H1 (cell line): ENCODE results near the gene KPNA3. TPM values are rescaled to one million over a fixed set of nuclear protein-coding genes. Genes with fewer than 3 reads are reported as not detected.

ENCODE experiments used
- CTCF ChIA-PET: fragments of 300-600 bp; sonication (Branson Sonifier 250); formaldehyde crosslinking; loops from one replicate; lab custom pipeline; 2021; ENCODE audit not compliant: partially characterized antibody; lab: Charles Lee
- POLR2A ChIA-PET: fragments of 300-600 bp; sonication (Branson Sonifier 250); formaldehyde crosslinking; loops from one replicate; lab custom pipeline; 2021; ENCODE audit warnings: inconsistent platforms; ENCODE audit not compliant: partially characterized antibody; lab: Charles Lee
- DNase-seq, 2 experiments: peaks; one replicate each; pipeline versions ENCODE4 v3.0.0 to v3.0.0-alpha.2; 2010 to 2022; ENCODE audit warnings: low spot score in 2 of 2, low read depth in 1 of 2, mixed read lengths in 1 of 2
- FAIRE-seq: peaks from 2 replicates; lab custom pipeline; 2011; peaks lifted over from hg19 to GRCh38; lab: Jason Lieb, UNC
- H2AFZ ChIP-seq: 2 replicates; pipeline ENCODE4 v1.8.1; 2012; ENCODE audit warnings: low read length, inconsistent platforms
- H2AK5ac ChIP-seq: 2 replicates; pipeline ENCODE4 v1.6.1; 2013; ENCODE audit warnings: low read depth, low read length
- H2BK120ac ChIP-seq: replicated peaks from 2 replicates; pipeline ENCODE3; 2013; ENCODE audit warnings: low read depth, low read length, inconsistent platforms
- H2BK12ac ChIP-seq: 2 replicates; pipeline ENCODE4 v1.6.1; 2013; ENCODE audit warnings: low read depth, low read length
- H2BK15ac ChIP-seq: 2 replicates; pipeline ENCODE4 v1.6.1; 2013; ENCODE audit warnings: low read length
- H2BK20ac ChIP-seq: 2 replicates; pipeline ENCODE4 v1.6.1; 2013; ENCODE audit warnings: low read length
- H2BK5ac ChIP-seq: 2 replicates; pipeline ENCODE4 v1.6.1; 2013; ENCODE audit warnings: low read depth, low read length
- H3K14ac ChIP-seq: 2 replicates; pipeline ENCODE4 v1.6.1; 2013; ENCODE audit warnings: inconsistent platforms; ENCODE audit not compliant: insufficient read length
- H3K18ac ChIP-seq: 2 replicates; pipeline ENCODE4 v1.6.1; 2013; ENCODE audit warnings: low read length; ENCODE audit errors: extremely low read depth
- H3K23ac ChIP-seq: 2 replicates; pipeline ENCODE4 v1.6.1; 2013; ENCODE audit warnings: inconsistent platforms; ENCODE audit not compliant: insufficient read length
- H3K23me2 ChIP-seq: 2 replicates; pipeline ENCODE4 v1.6.1; 2013; ENCODE audit warnings: low read depth, low read length
- H3K27ac ChIP-seq: 2 replicates; pipeline ENCODE4 v1.6.1; 2011; ENCODE audit warnings: low read depth, low read length, inconsistent platforms
- H3K27me3 ChIP-seq, 4 experiments: replicated peaks in 1 of 4; 1 replicate in 1 of 4; 2 replicates in 3 of 4; pipeline versions ENCODE4 v1.6.1 to v1.8.1; 2011 to 2013; ENCODE audit warnings: low read length in 3 of 4, mild to moderate bottlenecking in 3 of 4, inconsistent platforms in 2 of 4, mixed read lengths in 2 of 4, moderate library complexity in 1 of 4; ENCODE audit not compliant: control insufficient read depth in 3 of 4, insufficient read depth in 3 of 4; ENCODE audit errors: extremely low read depth in 1 of 4
- H3K36me3 ChIP-seq, 4 experiments: 2 replicates each; pipeline versions ENCODE4 v1.6.1 to v1.8.1; 2011 to 2013; ENCODE audit warnings: mild to moderate bottlenecking in 4 of 4, low read length in 3 of 4, moderate library complexity in 2 of 4, control low read depth in 1 of 4, inconsistent platforms in 1 of 4; ENCODE audit not compliant: insufficient read depth in 4 of 4, control insufficient read depth in 2 of 4
- H3K4ac ChIP-seq: replicated peaks from 2 replicates; pipeline ENCODE3; 2013; ENCODE audit warnings: low read length, low read depth, mixed read lengths, inconsistent platforms; ENCODE audit not compliant: insufficient read length
- H3K4me1 ChIP-seq, 4 experiments: replicated peaks in 1 of 4; 1 replicate in 1 of 4; 2 replicates in 3 of 4; pipeline versions ENCODE4 v1.6.1 to v1.8.1; 2011 to 2013; ENCODE audit warnings: low read length in 3 of 4, inconsistent platforms in 2 of 4, mixed read lengths in 1 of 4; ENCODE audit not compliant: insufficient read depth in 4 of 4, control insufficient read depth in 3 of 4
- H3K4me2 ChIP-seq, 2 experiments: 2 replicates each; pipeline versions ENCODE4 v1.6.1 to v1.8.1; 2011 to 2013; ENCODE audit warnings: low read depth in 2 of 2, low read length in 2 of 2, control low read depth in 1 of 2, inconsistent platforms in 1 of 2, mild to moderate bottlenecking in 1 of 2; ENCODE audit not compliant: insufficient read depth in 1 of 2
- H3K4me3 ChIP-seq, 4 experiments: fragments of 200-600, 300-600 bp in 1 of 4; sonication (generic), shearing (Covaris generic), sonication (Bioruptor Twin) in 1 of 4; 2 replicates each; pipeline versions ENCODE4 v1.5.1 to v1.8.1; 2011 to 2016; ENCODE audit warnings: low read length in 4 of 4, low read depth in 3 of 4, control low read depth in 2 of 4, inconsistent platforms in 2 of 4, mild to moderate bottlenecking in 2 of 4, mixed read lengths in 1 of 4, moderate library complexity in 1 of 4; ENCODE audit not compliant: insufficient read depth in 2 of 4; ENCODE audit errors: extremely low read depth in 1 of 4
- H3K56ac ChIP-seq: replicated peaks from 2 replicates; pipeline ENCODE3; 2013; ENCODE audit warnings: low read depth, mild to moderate bottlenecking, mixed read lengths, low read length, inconsistent platforms; ENCODE audit not compliant: insufficient read length
- H3K79me1 ChIP-seq: 2 replicates; pipeline ENCODE4 v1.6.1; 2013; ENCODE audit warnings: low read depth, low read length, control low read depth
- H3K79me2 ChIP-seq, 2 experiments: 2 replicates each; pipeline versions ENCODE4 v1.6.1 to v1.8.1; 2012 to 2013; ENCODE audit warnings: low read length in 2 of 2, mild to moderate bottlenecking in 2 of 2, inconsistent platforms in 1 of 2; ENCODE audit not compliant: insufficient read depth in 2 of 2, control insufficient read depth in 1 of 2
- H3K9ac ChIP-seq, 4 experiments: replicated peaks in 1 of 4; 1 replicate in 1 of 4; 2 replicates in 3 of 4; pipeline versions ENCODE4 v1.6.1 to v1.8.1; 2011 to 2013; ENCODE audit warnings: low read depth in 3 of 4, low read length in 3 of 4, control low read depth in 2 of 4, mild to moderate bottlenecking in 2 of 4, moderate library complexity in 2 of 4, inconsistent platforms in 1 of 4; ENCODE audit errors: extremely low read depth in 1 of 4
- H3K9me3 ChIP-seq, 2 experiments: 2 replicates each; pipeline versions ENCODE4 v1.6.1 to v1.8.1; 2012 to 2013; ENCODE audit warnings: mild to moderate bottlenecking in 2 of 2, moderate library complexity in 2 of 2, control low read depth in 1 of 2, inconsistent platforms in 1 of 2, low read depth in 1 of 2, low read length in 1 of 2, mixed read lengths in 1 of 2; ENCODE audit not compliant: insufficient read depth in 2 of 2
- H4K20me1 ChIP-seq, 2 experiments: replicated peaks in 1 of 2; 2 replicates each; pipeline versions ENCODE3 to v1.8.1; 2011 to 2013; ENCODE audit warnings: inconsistent platforms in 2 of 2, low read length in 2 of 2, mild to moderate bottlenecking in 1 of 2; ENCODE audit not compliant: insufficient read depth in 2 of 2, control insufficient read depth in 1 of 2
- H4K5ac ChIP-seq: 2 replicates; pipeline ENCODE4 v1.6.1; 2013; ENCODE audit warnings: low read length, low read depth, mixed read lengths, inconsistent platforms; ENCODE audit not compliant: insufficient read length
- H4K8ac ChIP-seq: 2 replicates; pipeline ENCODE4 v1.8.0; 2013; ENCODE audit warnings: mild to moderate bottlenecking, moderate library complexity, low read length, inconsistent platforms; ENCODE audit not compliant: insufficient read depth; ENCODE audit errors: extremely low read depth
- H4K91ac ChIP-seq: replicated peaks from 2 replicates; pipeline ENCODE3; 2013; ENCODE audit warnings: low read length, mixed read lengths, inconsistent platforms; ENCODE audit not compliant: insufficient read length
- CTBP2 ChIP-seq: IDR thresholded peaks from 2 replicates; pipeline ENCODE4 v1.7.0; 2011; ENCODE audit warnings: borderline replicate concordance, mild to moderate bottlenecking, moderate library complexity, mixed read lengths, low read length; ENCODE audit not compliant: insufficient read depth, insufficient read length
- KDM1A ChIP-seq: fragments of 200-600, 300-600 bp; sonication (generic); IDR thresholded peaks from 2 replicates; pipeline ENCODE4 v1.7.1; 2016; ENCODE audit warnings: mild to moderate bottlenecking, low read length, borderline replicate concordance
- POLR2AphosphoS5 ChIP-seq: IDR thresholded peaks from 2 replicates; pipeline ENCODE4 v1.6.1; 2011; ENCODE audit warnings: low read depth, low read length
- RNF2 ChIP-seq: fragments of 200-900, 300-1000 bp; sonication (generic); IDR thresholded peaks from 2 replicates; pipeline ENCODE4 v1.7.1; 2016; ENCODE audit warnings: borderline replicate concordance, low read depth, mild to moderate bottlenecking, antibody characterized with exemption, low read length; ENCODE audit not compliant: poor library complexity, severe bottlenecking; ENCODE audit errors: missing control alignments
- SIN3A ChIP-seq, 2 experiments: IDR thresholded peaks in 1 of 2; conservative IDR thresholded peaks in 1 of 2; 2 replicates each; pipeline ENCODE4 v1.6.1; 2011 to 2012; ENCODE audit warnings: low read length in 2 of 2, improper control_type of control experiment in 1 of 2, low read depth in 1 of 2, mild to moderate bottlenecking in 1 of 2
- WGBS, 2 experiments: shearing (Covaris generic) in 1 of 2; methylation state at CpG; one replicate each; pipeline versions ENCODE4 v1.1.6 to v1.1.7; 2013 to 2015; ENCODE audit warnings: low lambda C conversion rate in 2 of 2, mixed read lengths in 2 of 2, inconsistent platforms in 1 of 2, low coverage in 1 of 2, missing lambda C conversion rate in 1 of 2; ENCODE audit not compliant: insufficient replicate concordance in 2 of 2, insufficient coverage in 1 of 2, insufficient read length in 1 of 2; ENCODE audit errors: extremely low coverage in 1 of 2, missing lambda C conversion rate in 1 of 2; 5-methylcytosine and 5-hydroxymethylcytosine counted together
- polyA plus RNA-seq, 7 experiments: library from polyadenylated mRNA; depleted of rRNA in 3 of 7; stranded (reverse) in 5 of 7; unstranded in 2 of 7; fragments of >200 nt in 5 of 7; fragments of 200-250 nt in 2 of 7; gene quantifications; 1 replicate in 5 of 7; 2 replicates in 1 of 7; 4 replicates in 1 of 7; pipeline versions ENCODE4 v1.2.1 to v1.2.3, GENCODE V29; 2011 to 2013; ENCODE audit warnings: missing spikeins in 2 of 7, mixed read lengths in 2 of 7
- total RNA-seq: library from RNA; stranded (reverse); fragmentation: NEBNext Ultra II Directional; extraction: Animal tissue kit (Norgen Biotek cat#: 25700); gene quantifications from 2 replicates; pipeline ENCODE4 v1.2.1, GENCODE V29; 2021
- TF ChIP-seq, protein P1 (sequence below): IDR thresholded peaks from 2 replicates; pipeline ENCODE4 v1.6.1; 2012; ENCODE audit warnings: low read length, inconsistent platforms

Gene KPNA3
- total and polyA plus RNA-seq, 2 of the 8 experiments (the other 6 are each of a cell fraction or from before 2014, with no cell fraction given): 21.4 to 63.2 TPM

- Histone ChIP-seq H3K9me3 (no peaks in the 10 kb centered on the region), H3K4me2 (no peak overlapping the region), H3K36me3 (peaks cover 0 to 3% (median under 1%) of the 10 kb centered on the region in 4 experiments; a peak in 4 of 8 replicates), H3K4ac (no peak overlapping the region), H2BK12ac (no peak overlapping the region), H2BK120ac (no peak overlapping the region), H3K23me2 (no peaks in the 10 kb centered on the region), H3K18ac (no peak overlapping the region), H2BK15ac (no peak overlapping the region), H3K4me3 (no peak overlapping the region), H3K79me2 (no peaks in the 10 kb centered on the region), H2AFZ (no peak overlapping the region), H4K91ac (no peak overlapping the region), H3K56ac (no peak overlapping the region), H3K23ac (no peak overlapping the region), H3K27ac (no peak overlapping the region), H3K9ac (no peak overlapping the region), H4K8ac (no peak overlapping the region; the same call in 1 of the 2 replicates), H3K27me3 (no peaks in the 10 kb centered on the region), H2BK5ac (no peak overlapping the region), H3K79me1 (no peaks in the 10 kb centered on the region; the same call in 1 of the 2 replicates), H4K20me1 (peaks cover 0 to 2% of the 10 kb centered on the region in 2 experiments), H2AK5ac (no peak overlapping the region), H3K4me1 (no peaks in the 10 kb centered on the region), H3K14ac (no peak overlapping the region), H2BK20ac (no peak overlapping the region), H4K5ac (no peak overlapping the region)
- 93% methylated on average over 5 of the region's 5 CpGs; no CpG with 5 or more reads in 1 of the 2 experiments for WGBS, 2 experiments
- CTCF ChIA-PET: interaction anchor here (1.1 kb wide), 1 partner anchor 21 kb away, joined by 3 read pairs; no protein-coding TSS in a partner anchor
- POLR2A ChIA-PET: interaction anchor here (1.2 kb wide), 1 partner anchor 68 kb away, joined by 3 read pairs; no protein-coding TSS in a partner anchor
- FAIRE-seq: no peak
- DNase-seq: no peak
- TF ChIP-seq, protein P1, sequence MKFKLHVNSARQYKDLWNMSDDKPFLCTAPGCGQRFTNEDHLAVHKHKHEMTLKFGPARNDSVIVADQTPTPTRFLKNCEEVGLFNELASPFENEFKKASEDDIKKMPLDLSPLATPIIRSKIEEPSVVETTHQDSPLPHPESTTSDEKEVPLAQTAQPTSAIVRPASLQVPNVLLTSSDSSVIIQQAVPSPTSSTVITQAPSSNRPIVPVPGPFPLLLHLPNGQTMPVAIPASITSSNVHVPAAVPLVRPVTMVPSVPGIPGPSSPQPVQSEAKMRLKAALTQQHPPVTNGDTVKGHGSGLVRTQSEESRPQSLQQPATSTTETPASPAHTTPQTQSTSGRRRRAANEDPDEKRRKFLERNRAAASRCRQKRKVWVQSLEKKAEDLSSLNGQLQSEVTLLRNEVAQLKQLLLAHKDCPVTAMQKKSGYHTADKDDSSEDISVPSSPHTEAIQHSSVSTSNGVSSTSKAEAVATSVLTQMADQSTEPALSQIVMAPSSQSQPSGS: no peak
- TF ChIP-seq KDM1A: no peak
- no peak for TF ChIP-seq POLR2AphosphoS5
- TF ChIP-seq SIN3A (conservative IDR thresholded peaks at IDR 0.05 in 1 of 2, IDR thresholded peaks at IDR 0.05 in 1 of 2; ENCODE audit: low read depth in 1 of 2, low read length in 2 of 2): no peak
- no peak for TF ChIP-seq RNF2
- TF ChIP-seq CTBP2: no peak
These were observed 52.8 kb downstream of the KPNA3 start for GRCh38 chr13:49739498-49740187.
